Endothelial cell (in vitro differentiated cells): Measurements from ENCODE around the gene GRK1. TPM values are rescaled to one million over a fixed set of nuclear protein-coding genes. Genes with fewer than 3 reads are reported as not detected.
A peak's percentile ranks its signal among the peaks of the same experiment; 100 is the strongest.

Source experiments
- DNase-seq: peaks from one replicate; pipeline ENCODE4 v3.0.0; 2021; ENCODE audit warnings: low spot score
- H3K27ac Mint-ChIP-seq: one replicate; pipeline ENCODE4 v1.8.0; 2021; ENCODE audit warnings: mixed read lengths, inconsistent platforms; ENCODE audit not compliant: unreplicated experiment
- H3K27me3 Mint-ChIP-seq: one replicate; pipeline ENCODE4 v1.8.0; 2021; ENCODE audit warnings: mild to moderate bottlenecking, moderate library complexity, mixed read lengths, inconsistent platforms; ENCODE audit not compliant: unreplicated experiment
- H3K36me3 Mint-ChIP-seq: one replicate; pipeline ENCODE4 v1.8.0; 2021; ENCODE audit warnings: mild to moderate bottlenecking, low read depth, mixed read lengths, inconsistent platforms; ENCODE audit not compliant: unreplicated experiment
- H3K4me1 Mint-ChIP-seq: one replicate; pipeline ENCODE4 v1.8.0; 2021; ENCODE audit warnings: mild to moderate bottlenecking, mixed read lengths, inconsistent platforms; ENCODE audit not compliant: unreplicated experiment
- H3K4me3 Mint-ChIP-seq: one replicate; pipeline ENCODE4 v1.8.0; 2021; ENCODE audit warnings: mild to moderate bottlenecking, mixed read lengths, inconsistent platforms; ENCODE audit not compliant: unreplicated experiment
- H3K9me3 Mint-ChIP-seq: one replicate; pipeline ENCODE4 v1.8.0; 2021; ENCODE audit warnings: mixed read lengths, inconsistent platforms; ENCODE audit not compliant: unreplicated experiment
- total RNA-seq: library from RNA; stranded (reverse); fragmentation: NEBNext Ultra II Directional; extraction: Animal tissue kit (Norgen Biotek cat#: 25700); gene quantifications from one replicate; pipeline ENCODE4 v1.2.1, GENCODE V29; 2021; ENCODE audit not compliant: unreplicated experiment
- TF ChIP-seq, protein P1 (sequence below): fragments of 200-600 bp; sonication (generic); IDR thresholded peaks from one replicate; pipeline ENCODE4 v1.5.0; 2021; ENCODE audit warnings: antibody characterized with exemption; ENCODE audit not compliant: unreplicated experiment

The GRK1 gene
- total RNA-seq, 1 donor from 2014 or later, result 0.54 TPM

DNA sequence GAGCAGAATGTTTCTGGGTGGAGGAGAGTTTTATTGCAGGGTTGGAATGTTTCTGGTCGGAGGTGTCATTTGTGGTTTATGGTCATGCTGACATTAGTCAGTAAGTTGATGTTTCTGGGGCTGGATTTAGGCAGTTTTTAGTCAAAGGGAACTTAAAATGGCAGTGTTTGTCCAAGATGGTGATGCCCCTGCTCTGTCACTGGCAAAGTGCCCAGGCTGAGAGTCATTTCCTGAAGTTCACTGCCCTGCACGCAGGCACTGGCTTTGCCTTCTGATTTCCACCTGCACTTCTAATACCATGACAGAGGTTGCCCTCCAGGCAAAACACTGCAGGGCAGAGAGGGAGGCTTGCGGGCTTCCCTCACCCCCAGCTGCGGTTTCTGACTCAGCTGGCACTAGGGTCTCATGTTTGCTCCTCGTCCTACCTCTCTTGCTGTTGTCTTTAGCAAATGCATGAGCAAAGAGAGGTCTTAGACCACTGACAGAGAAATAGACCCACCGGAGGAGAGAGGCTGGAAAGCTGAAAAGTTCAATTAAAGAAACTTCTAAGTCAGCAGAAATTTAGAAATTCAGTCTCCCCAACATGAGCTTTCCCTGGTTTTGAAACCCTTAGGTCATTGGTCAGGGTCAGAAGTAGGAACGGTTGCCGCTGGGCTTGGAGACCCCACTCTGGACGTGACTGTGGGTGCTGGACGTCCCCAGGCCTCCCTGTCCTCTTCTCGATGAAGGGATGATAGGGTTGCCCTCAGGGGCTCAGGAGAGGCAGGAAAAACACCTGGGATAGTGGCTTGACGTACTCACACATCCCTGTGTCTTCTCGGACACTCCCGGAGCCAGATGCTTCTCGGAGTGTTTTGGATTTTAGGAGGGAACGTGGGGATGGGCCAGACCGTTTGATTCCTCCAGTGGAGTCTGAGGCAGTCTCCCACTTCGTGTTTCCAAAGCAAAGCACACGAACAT is 118.3 kb downstream of the GRK1 start:
- peak overlapping the region; percentile 12 for H3K27ac Mint-ChIP-seq
- TF ChIP-seq, protein P1, sequence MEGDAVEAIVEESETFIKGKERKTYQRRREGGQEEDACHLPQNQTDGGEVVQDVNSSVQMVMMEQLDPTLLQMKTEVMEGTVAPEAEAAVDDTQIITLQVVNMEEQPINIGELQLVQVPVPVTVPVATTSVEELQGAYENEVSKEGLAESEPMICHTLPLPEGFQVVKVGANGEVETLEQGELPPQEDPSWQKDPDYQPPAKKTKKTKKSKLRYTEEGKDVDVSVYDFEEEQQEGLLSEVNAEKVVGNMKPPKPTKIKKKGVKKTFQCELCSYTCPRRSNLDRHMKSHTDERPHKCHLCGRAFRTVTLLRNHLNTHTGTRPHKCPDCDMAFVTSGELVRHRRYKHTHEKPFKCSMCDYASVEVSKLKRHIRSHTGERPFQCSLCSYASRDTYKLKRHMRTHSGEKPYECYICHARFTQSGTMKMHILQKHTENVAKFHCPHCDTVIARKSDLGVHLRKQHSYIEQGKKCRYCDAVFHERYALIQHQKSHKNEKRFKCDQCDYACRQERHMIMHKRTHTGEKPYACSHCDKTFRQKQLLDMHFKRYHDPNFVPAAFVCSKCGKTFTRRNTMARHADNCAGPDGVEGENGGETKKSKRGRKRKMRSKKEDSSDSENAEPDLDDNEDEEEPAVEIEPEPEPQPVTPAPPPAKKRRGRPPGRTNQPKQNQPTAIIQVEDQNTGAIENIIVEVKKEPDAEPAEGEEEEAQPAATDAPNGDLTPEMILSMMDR, result no peak
- peaks cover 16% of the 10 kb centered on the region for H3K4me1 Mint-ChIP-seq
- DNase-seq, result no peak
- peaks cover 42% of the 10 kb centered on the region for H3K36me3 Mint-ChIP-seq
- peaks cover 12% of the 10 kb centered on the region for H3K27me3 Mint-ChIP-seq
- H3K4me3 Mint-ChIP-seq, result peak overlapping the region; percentile 59
- H3K9me3 Mint-ChIP-seq, result no peaks in the 10 kb centered on the region

DNA sequence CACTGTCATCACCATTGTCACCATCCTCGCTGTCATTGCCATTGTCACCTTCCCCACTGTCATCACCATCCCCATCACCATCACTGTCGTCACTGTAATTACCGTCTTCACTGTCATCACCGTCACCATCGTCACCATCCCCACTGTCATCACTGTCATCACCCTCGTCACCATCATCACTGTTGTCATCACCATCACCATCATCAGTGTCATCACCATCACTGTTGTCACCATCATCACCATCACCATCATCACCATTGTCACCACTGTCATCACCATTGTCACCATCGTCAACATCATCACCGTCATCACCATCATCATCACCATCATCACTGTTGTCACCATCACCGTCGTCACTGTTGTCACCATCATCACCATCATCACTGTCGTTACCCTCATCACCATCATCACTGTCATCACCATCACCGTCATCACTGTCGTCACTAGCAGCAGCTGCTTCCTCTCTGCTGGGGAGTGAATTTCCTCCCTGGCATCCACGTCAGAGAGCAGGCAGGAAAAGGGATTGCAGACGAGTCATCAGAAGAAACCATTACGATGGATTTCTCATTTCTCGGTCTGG is 119.3 kb downstream of the GRK1 start:
- Mint-ChIP-seq H3K27me3 (peaks cover 12% of the 10 kb centered on the region), H3K4me1 (peaks cover 16% of the 10 kb centered on the region)
- DNase-seq, result no peak

More for the DNA sequence above, 119.3 kb downstream of the GRK1 start:
- TF ChIP-seq, protein P1, result no peak
- no peaks in the 10 kb centered on the region for H3K9me3 Mint-ChIP-seq
- peaks cover 51% of the 10 kb centered on the region for H3K36me3 Mint-ChIP-seq
- no peak overlapping the region for H3K4me3 Mint-ChIP-seq
- no peak overlapping the region for H3K27ac Mint-ChIP-seq

Other genes with a start within 250 kb of the GRK1 start
- 1.5 TPM for gene ADPRHL1, start 213.7 kb upstream of the GRK1 start, total RNA-seq
- 23.9 TPM for gene DCUN1D2, start 176.5 kb upstream of the GRK1 start, total RNA-seq
- gene TFDP1, start 82.5 kb upstream of the GRK1 start, total RNA-seq, result 65.8 TPM
- gene ATP4B, start 9.0 kb upstream of the GRK1 start, total RNA-seq, result not detected
- gene TMEM255B, start 92.0 kb downstream of the GRK1 start, total RNA-seq, result 321 TPM
- 19.8 TPM for gene GAS6, start 196.9 kb downstream of the GRK1 start, total RNA-seq